Keratinocyte (primary cell): Measurements from ENCODE around the gene IGFBP7.

Experiments
- EZH2 ChIP-seq: IDR thresholded peaks from one replicate; pipeline ENCODE4 v1.6.1; 2012; ENCODE audit warnings: inconsistent platforms, mild to moderate bottlenecking, low read length, moderate library complexity
- TF ChIP-seq, protein P1 (sequence below), 3 experiments: IDR thresholded peaks in 1 of 3; conservative IDR thresholded peaks in 1 of 3; optimal IDR thresholded peaks in 1 of 3; 2 replicates in 2 of 3; 3 replicates in 1 of 3; pipeline versions ENCODE3 to v1.5.1; 2011; ENCODE audit warnings: low read length in 3 of 3, mild to moderate bottlenecking in 3 of 3, moderate library complexity in 2 of 3, control low read depth in 1 of 3, inconsistent platforms in 1 of 3; ENCODE audit not compliant: insufficient read depth in 2 of 3; ENCODE audit errors: extremely low read depth in 1 of 3

DNA sequence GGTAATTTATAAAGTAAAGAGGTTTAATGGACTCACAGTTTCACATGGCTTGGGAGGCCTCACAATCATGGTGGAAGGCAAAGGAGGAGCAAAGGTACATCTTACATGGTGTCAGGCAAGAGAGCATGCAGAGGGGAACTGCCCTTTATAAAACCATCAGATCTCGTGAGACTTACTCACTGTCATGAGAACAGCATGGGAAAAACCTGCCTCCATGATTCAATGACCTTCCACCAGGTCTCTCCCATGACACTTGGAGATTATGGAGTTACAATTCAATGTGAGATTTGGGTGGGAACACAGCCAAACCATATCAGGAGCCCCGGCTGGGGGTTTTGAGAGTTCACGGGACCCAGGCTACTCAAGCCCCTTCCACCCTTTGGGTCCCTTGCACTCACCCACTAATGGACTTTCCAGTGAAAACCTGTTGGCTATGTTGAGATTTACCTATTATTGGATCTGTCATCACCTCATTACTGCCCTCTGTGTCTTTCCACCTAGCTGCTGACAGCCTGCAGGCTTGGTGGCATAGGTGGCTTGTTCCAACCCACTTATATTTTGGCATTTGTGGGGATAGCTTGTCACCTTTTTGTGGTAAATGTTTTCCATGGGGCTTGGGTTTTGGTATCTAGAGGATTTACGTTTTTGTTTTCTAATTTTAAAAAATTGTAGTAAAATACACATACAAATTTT, 24.0 kb downstream of the IGFBP7 start:
- TF ChIP-seq, protein P1, sequence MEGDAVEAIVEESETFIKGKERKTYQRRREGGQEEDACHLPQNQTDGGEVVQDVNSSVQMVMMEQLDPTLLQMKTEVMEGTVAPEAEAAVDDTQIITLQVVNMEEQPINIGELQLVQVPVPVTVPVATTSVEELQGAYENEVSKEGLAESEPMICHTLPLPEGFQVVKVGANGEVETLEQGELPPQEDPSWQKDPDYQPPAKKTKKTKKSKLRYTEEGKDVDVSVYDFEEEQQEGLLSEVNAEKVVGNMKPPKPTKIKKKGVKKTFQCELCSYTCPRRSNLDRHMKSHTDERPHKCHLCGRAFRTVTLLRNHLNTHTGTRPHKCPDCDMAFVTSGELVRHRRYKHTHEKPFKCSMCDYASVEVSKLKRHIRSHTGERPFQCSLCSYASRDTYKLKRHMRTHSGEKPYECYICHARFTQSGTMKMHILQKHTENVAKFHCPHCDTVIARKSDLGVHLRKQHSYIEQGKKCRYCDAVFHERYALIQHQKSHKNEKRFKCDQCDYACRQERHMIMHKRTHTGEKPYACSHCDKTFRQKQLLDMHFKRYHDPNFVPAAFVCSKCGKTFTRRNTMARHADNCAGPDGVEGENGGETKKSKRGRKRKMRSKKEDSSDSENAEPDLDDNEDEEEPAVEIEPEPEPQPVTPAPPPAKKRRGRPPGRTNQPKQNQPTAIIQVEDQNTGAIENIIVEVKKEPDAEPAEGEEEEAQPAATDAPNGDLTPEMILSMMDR (optimal IDR thresholded peaks at IDR 0.05 in 1 of 3, IDR thresholded peaks at IDR 0.05 in 1 of 3, conservative IDR thresholded peaks at IDR 0.05 in 1 of 3; ENCODE audit: extremely low read depth in 1 of 3, insufficient read depth in 2 of 3, low read length in 3 of 3) = no peak
- no peak for TF ChIP-seq EZH2
